ENCODE results near the gene AFF2.

AFF2 gene

GRCh38 chrX:148576396-148576795 is 76.0 kb downstream of the AFF2 start:
- Histone ChIP-seq H4K20me1 (ENCODE audit: insufficient read depth, low read length) (no peaks in the 10 kb centered on the region), H3K9me3 (replicated peaks; ENCODE audit: insufficient read depth, low read length) (no peaks in the 10 kb centered on the region), H3F3A (ENCODE audit: insufficient read depth, low read length) (no peaks in the 10 kb centered on the region), H3K9me2 (replicated peaks; ENCODE audit: insufficient read depth, low read length) (no peaks in the 10 kb centered on the region), H2AFZ (ENCODE audit: low read length) (no peak overlapping the region), H3K4me2 (ENCODE audit: low read depth, low read length) (no peak overlapping the region), H3K36me3 (replicated peaks; ENCODE audit: insufficient read depth, low read length) (no peaks in the 10 kb centered on the region), H3K9ac (ENCODE audit: low read length) (no peak overlapping the region), H3K4me3 (ENCODE audit: low read length) (no peak overlapping the region), H3K27me3 (replicated peaks; ENCODE audit: insufficient read depth, low read length) (no peaks in the 10 kb centered on the region), H3K27ac (ENCODE audit: low read length) (no peak overlapping the region), H3K4me1 (ENCODE audit: low read length) (no peaks in the 10 kb centered on the region), H3K79me2 (ENCODE audit: low read length) (no peaks in the 10 kb centered on the region)
- DNase-seq = no peak
- no peak for TF ChIP-seq EZH2 (optimal IDR thresholded peaks at IDR 0.05; ENCODE audit: low read depth, low read length)
- no peak for TF ChIP-seq CTCF (IDR thresholded peaks at IDR 0.05; ENCODE audit: low read length)
- no peak for TF ChIP-seq EZH2phosphoT487 (IDR thresholded peaks at IDR 0.05; ENCODE audit: low read length)

DNA sequence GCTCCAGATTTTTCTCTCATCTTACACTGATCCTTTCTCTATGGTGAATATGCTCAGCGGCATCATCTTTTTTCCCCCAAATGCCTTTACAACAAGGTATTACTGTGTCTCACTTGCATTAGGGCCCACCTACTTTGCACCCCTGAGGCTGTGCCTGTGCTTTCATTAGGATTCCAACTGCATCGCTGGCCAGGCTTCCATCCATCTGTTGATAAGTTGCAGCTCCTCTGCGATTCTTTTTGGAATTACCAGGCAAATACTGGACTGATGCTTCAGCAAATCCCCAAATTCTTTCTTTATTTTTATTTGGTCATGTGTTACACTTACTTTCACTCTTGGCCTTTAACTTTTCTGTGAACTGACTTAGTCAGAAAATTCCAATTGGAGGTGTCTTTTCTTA is 77.3 kb downstream of the AFF2 start:
- H3K27me3 ChIP-seq (replicated peaks; ENCODE audit: insufficient read depth, low read length) = no peaks in the 10 kb centered on the region
- no peak overlapping the region for H3K27ac ChIP-seq (ENCODE audit: low read length)
- H4K20me1 ChIP-seq (ENCODE audit: insufficient read depth, low read length) = no peaks in the 10 kb centered on the region
- H3K4me1 ChIP-seq (ENCODE audit: low read length) = no peaks in the 10 kb centered on the region
- no peaks in the 10 kb centered on the region for H3K79me2 ChIP-seq (ENCODE audit: low read length)
- no peaks in the 10 kb centered on the region for H3K36me3 ChIP-seq (replicated peaks; ENCODE audit: insufficient read depth, low read length)
- no peak overlapping the region for H2AFZ ChIP-seq (ENCODE audit: low read length)
- no peak for DNase-seq
- no peak overlapping the region for H3K4me2 ChIP-seq (ENCODE audit: low read depth, low read length)
- no peaks in the 10 kb centered on the region for H3K9me3 ChIP-seq (replicated peaks; ENCODE audit: insufficient read depth, low read length)
- H3K9me2 ChIP-seq (replicated peaks; ENCODE audit: insufficient read depth, low read length) = no peaks in the 10 kb centered on the region
- TF ChIP-seq CTCF (IDR thresholded peaks at IDR 0.05; ENCODE audit: low read length) = no peak
- H3F3A ChIP-seq (ENCODE audit: insufficient read depth, low read length) = no peaks in the 10 kb centered on the region
- no peak overlapping the region for H3K4me3 ChIP-seq (ENCODE audit: low read length)
- H3K9ac ChIP-seq (ENCODE audit: low read length) = no peak overlapping the region

DNA sequence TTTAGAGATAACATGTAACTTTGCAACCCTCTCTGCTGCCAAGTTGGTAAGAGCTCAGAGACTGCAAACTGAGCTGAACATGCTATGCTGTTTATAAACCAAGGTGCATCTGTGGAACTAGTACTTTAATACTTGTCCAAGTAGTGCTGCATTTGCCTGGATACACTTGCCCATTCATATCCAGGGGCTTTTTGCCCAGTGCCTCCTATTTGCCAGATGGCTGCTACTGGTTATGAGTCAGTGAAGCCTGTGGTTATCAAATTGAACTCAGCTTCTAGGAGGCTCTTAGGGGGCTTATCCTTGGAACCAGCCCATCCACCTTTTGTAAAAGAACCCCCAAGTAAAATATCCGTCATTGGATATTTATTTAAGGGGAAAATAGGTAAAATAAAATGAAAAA is 79.6 kb downstream of the AFF2 start:
- no peak overlapping the region for H3K4me2 ChIP-seq (ENCODE audit: low read depth, low read length)
- H3K9me2 ChIP-seq (replicated peaks; ENCODE audit: insufficient read depth, low read length) = no peaks in the 10 kb centered on the region
- no peak for DNase-seq
- H3F3A ChIP-seq (ENCODE audit: insufficient read depth, low read length) = no peaks in the 10 kb centered on the region
- no peak overlapping the region for H2AFZ ChIP-seq (ENCODE audit: low read length)
- no peak overlapping the region for H3K4me3 ChIP-seq (ENCODE audit: low read length)
- no peaks in the 10 kb centered on the region for H3K27me3 ChIP-seq (replicated peaks; ENCODE audit: insufficient read depth, low read length)
- no peak for TF ChIP-seq EZH2phosphoT487 (IDR thresholded peaks at IDR 0.05; ENCODE audit: low read length)
- no peak for TF ChIP-seq CTCF (IDR thresholded peaks at IDR 0.05; ENCODE audit: low read length)
- TF ChIP-seq EZH2 (optimal IDR thresholded peaks at IDR 0.05; ENCODE audit: low read depth, low read length) = no peak
- no peaks in the 10 kb centered on the region for H4K20me1 ChIP-seq (ENCODE audit: insufficient read depth, low read length)
- no peaks in the 10 kb centered on the region for H3K79me2 ChIP-seq (ENCODE audit: low read length)
- no peak overlapping the region for H3K9ac ChIP-seq (ENCODE audit: low read length)
- H3K4me1 ChIP-seq (ENCODE audit: low read length) = no peaks in the 10 kb centered on the region
- no peaks in the 10 kb centered on the region for H3K36me3 ChIP-seq (replicated peaks; ENCODE audit: insufficient read depth, low read length)
- no peak overlapping the region for H3K27ac ChIP-seq (ENCODE audit: low read length)
- no peaks in the 10 kb centered on the region for H3K9me3 ChIP-seq (replicated peaks; ENCODE audit: insufficient read depth, low read length)

- no peaks in the 10 kb centered on the region for H3K9me3 ChIP-seq (replicated peaks; ENCODE audit: insufficient read depth, low read length)
- no peak overlapping the region for H3K4me3 ChIP-seq (ENCODE audit: low read length)
- H4K20me1 ChIP-seq (ENCODE audit: insufficient read depth, low read length) = no peaks in the 10 kb centered on the region
- no peak overlapping the region for H2AFZ ChIP-seq (ENCODE audit: low read length)
- TF ChIP-seq CTCF (IDR thresholded peaks at IDR 0.05; ENCODE audit: low read length) = no peak
- no peak for TF ChIP-seq EZH2 (optimal IDR thresholded peaks at IDR 0.05; ENCODE audit: low read depth, low read length)
- TF ChIP-seq EZH2phosphoT487 (IDR thresholded peaks at IDR 0.05; ENCODE audit: low read length) = no peak
- no peaks in the 10 kb centered on the region for H3K4me1 ChIP-seq (ENCODE audit: low read length)
- DNase-seq = no peak
- H3K27ac ChIP-seq (ENCODE audit: low read length) = no peak overlapping the region
- H3K79me2 ChIP-seq (ENCODE audit: low read length) = no peaks in the 10 kb centered on the region
- no peak overlapping the region for H3K9ac ChIP-seq (ENCODE audit: low read length)
- H3K4me2 ChIP-seq (ENCODE audit: low read depth, low read length) = no peak overlapping the region
- no peaks in the 10 kb centered on the region for H3K27me3 ChIP-seq (replicated peaks; ENCODE audit: insufficient read depth, low read length)
- H3F3A ChIP-seq (ENCODE audit: insufficient read depth, low read length) = no peaks in the 10 kb centered on the region
- no peaks in the 10 kb centered on the region for H3K9me2 ChIP-seq (replicated peaks; ENCODE audit: insufficient read depth, low read length)
- no peaks in the 10 kb centered on the region for H3K36me3 ChIP-seq (replicated peaks; ENCODE audit: insufficient read depth, low read length)
These were observed 81.9 kb downstream of the AFF2 start for GRCh38 chrX:148582353-148582752.
